K562 (cell line): ENCODE measurements around the gene PTPN14. TPM values are rescaled to one million over a fixed set of nuclear protein-coding genes. Genes with fewer than 3 reads are reported as not detected.

Experiments
- PBX2 ChIP-seq, 2 experiments: IDR thresholded peaks in 1 of 2; conservative IDR thresholded peaks in 1 of 2; 2 replicates each; pipeline ENCODE4 v1.6.1; 2016; ENCODE audit warnings: low read depth in 2 of 2, mild to moderate bottlenecking in 1 of 2, missing compliant biosample characterization in 1 of 2, missing genetic modification characterization in 1 of 2, moderate library complexity in 1 of 2
- VEZF1 ChIP-seq: fragments of 200-800 bp; sonication (Bioruptor generic); IDR thresholded peaks from 2 replicates; pipeline ENCODE4 v1.6.1; 2017; ENCODE audit warnings: missing genetic modification characterization, missing compliant biosample characterization
- ZNF143 ChIP-seq: sonication (generic); formaldehyde crosslinking; IDR thresholded peaks from 2 replicates; pipeline ENCODE4 v1.9.0; 2022; ENCODE audit warnings: mild to moderate bottlenecking, missing genetic modification reagents
- polyA plus RNA-seq, 8 experiments: library from polyadenylated mRNA; depleted of rRNA in 4 of 8; stranded (reverse) in 5 of 8; unstranded in 3 of 8; fragments of >200 nt; fragmentation: Nextera tagmentation in 2 of 8; fragmentation: Illumina TruSeq in 1 of 8; extraction: Ambion mirVana in 2 of 8; extraction: Trizol in 1 of 8; gene quantifications; 2 replicates each; pipeline versions ENCODE4 v1.2.1 to v1.2.3, GENCODE V29; 2011 to 2014; ENCODE audit warnings: inconsistent platforms in 1 of 8, missing spikeins in 1 of 8
- total RNA-seq, 7 experiments: library from RNA; depleted of rRNA in 6 of 7; stranded (reverse); fragments of >200 nt in 6 of 7; fragmentation: Illumina TruSeq in 2 of 7; extraction: Trizol in 2 of 7; gene quantifications; 2 replicates each; pipeline versions ENCODE4 v1.2.1 to v1.2.3, GENCODE V29; 2011 to 2021; ENCODE audit warnings: low replicate concordance in 1 of 7
- TF ChIP-seq, protein P1 (sequence below): fragments of 450-650 bp; IDR thresholded peaks from 2 replicates; pipeline ENCODE4 v1.6.1; 2017; ENCODE audit warnings: antibody characterized with exemption, mild to moderate bottlenecking

The PTPN14 gene
- total and polyA plus RNA-seq, 9 of the 15 experiments (the other 6 are each of a cell fraction or from before 2014, with no cell fraction given), result 0.01 to 0.29 (median 0.04) TPM; not detected in 6

DNA sequence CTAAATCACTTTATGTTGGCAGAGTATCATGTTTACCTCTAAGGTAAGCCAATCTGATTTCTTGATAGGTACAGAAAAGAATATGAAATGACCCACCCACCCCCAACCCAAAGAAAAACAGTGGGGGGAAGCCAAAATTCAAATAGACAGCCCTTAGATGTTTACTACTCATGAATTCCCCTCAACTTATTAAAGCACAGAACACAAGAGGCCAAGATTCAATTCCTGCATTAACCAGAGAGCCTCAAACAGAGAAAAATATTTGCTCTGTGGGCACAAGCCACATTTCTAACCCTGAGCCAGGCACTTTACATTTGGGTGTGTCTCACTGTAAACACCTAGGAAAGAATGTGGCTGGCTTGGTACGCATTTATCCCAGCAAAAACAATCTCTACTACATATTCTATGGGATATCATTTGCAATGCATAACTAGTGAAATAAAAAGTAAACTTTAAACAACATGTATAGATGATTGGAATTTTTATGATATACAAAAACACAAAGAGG is 84.3 kb downstream of the PTPN14 start (continued):
- TF ChIP-seq VEZF1 (CRISPR knock-in tag) (no peak), ZNF143 (CRISPR knock-in tag) (no peak), PBX2 (CRISPR knock-in tag; IDR thresholded peaks at IDR 0.05; ENCODE audit: low read depth) (no peak), PBX2 (tag; conservative IDR thresholded peaks at IDR 0.05; ENCODE audit: low read depth) (no peak)
- TF ChIP-seq, protein P1, sequence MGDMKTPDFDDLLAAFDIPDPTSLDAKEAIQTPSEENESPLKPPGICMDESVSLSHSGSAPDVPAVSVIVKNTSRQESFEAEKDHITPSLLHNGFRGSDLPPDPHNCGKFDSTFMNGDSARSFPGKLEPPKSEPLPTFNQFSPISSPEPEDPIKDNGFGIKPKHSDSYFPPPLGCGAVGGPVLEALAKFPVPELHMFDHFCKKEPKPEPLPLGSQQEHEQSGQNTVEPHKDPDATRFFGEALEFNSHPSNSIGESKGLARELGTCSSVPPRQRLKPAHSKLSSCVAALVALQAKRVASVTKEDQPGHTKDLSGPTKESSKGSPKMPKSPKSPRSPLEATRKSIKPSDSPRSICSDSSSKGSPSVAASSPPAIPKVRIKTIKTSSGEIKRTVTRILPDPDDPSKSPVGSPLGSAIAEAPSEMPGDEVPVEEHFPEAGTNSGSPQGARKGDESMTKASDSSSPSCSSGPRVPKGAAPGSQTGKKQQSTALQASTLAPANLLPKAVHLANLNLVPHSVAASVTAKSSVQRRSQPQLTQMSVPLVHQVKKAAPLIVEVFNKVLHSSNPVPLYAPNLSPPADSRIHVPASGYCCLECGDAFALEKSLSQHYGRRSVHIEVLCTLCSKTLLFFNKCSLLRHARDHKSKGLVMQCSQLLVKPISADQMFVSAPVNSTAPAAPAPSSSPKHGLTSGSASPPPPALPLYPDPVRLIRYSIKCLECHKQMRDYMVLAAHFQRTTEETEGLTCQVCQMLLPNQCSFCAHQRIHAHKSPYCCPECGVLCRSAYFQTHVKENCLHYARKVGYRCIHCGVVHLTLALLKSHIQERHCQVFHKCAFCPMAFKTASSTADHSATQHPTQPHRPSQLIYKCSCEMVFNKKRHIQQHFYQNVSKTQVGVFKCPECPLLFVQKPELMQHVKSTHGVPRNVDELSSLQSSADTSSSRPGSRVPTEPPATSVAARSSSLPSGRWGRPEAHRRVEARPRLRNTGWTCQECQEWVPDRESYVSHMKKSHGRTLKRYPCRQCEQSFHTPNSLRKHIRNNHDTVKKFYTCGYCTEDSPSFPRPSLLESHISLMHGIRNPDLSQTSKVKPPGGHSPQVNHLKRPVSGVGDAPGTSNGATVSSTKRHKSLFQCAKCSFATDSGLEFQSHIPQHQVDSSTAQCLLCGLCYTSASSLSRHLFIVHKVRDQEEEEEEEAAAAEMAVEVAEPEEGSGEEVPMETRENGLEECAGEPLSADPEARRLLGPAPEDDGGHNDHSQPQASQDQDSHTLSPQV, result no peak
